PC-9 (cell line): Measurements from ENCODE around the gene ORAI2. TPM values are rescaled to one million over a fixed set of nuclear protein-coding genes. Genes with fewer than 3 reads are reported as not detected.
"Not testable (repeated sequence)": the region's sequence is repeated elsewhere in the genome, so short reads cannot be mapped to it uniquely, and the experiment has no call there.

ENCODE experiments used
- BruUV-seq: library from RNA; stranded (reverse); fragments of 400-500 nt; replicated peaks from 2 replicates; lab custom pipeline; 2021; lab: Mats Ljungman, UMichigan
- CTCF ChIA-PET: fragments of 300-600 bp; sonication (Branson Sonifier 250); formaldehyde crosslinking; loops from one replicate; lab custom pipeline; 2022; ENCODE audit warnings: antibody characterized with exemption; lab: Charles Lee
- POLR2A ChIA-PET: fragments of 300-600 bp; sonication (Branson Sonifier 250); formaldehyde crosslinking; loops from one replicate; lab custom pipeline; 2022; ENCODE audit warnings: antibody characterized with exemption; ENCODE audit not compliant: unreplicated experiment; lab: Charles Lee
- DNase-seq, 2 experiments: peaks; one replicate each; pipeline versions ENCODE4 v3.0.0 to v3.0.0-alpha.2; 2015 to 2022; ENCODE audit warnings: mixed read lengths in 1 of 2
- H2AFZ ChIP-seq: fragments of 200-600 bp; sonication (generic); 2 replicates; pipeline ENCODE4 v1.8.1; 2017; ENCODE audit warnings: antibody characterized with exemption
- H3F3A ChIP-seq: fragments of 200-600 bp; sonication (generic); 2 replicates; pipeline ENCODE4 v1.8.1; 2017; ENCODE audit warnings: antibody characterized with exemption, mild to moderate bottlenecking, low read depth; ENCODE audit not compliant: insufficient read depth
- H3K27ac ChIP-seq: fragments of 200-600 bp; sonication (generic); 2 replicates; pipeline ENCODE4 v1.6.1; 2016; ENCODE audit warnings: mixed run types
- H3K27me3 ChIP-seq: fragments of 200-600 bp; sonication (generic); 2 replicates; pipeline ENCODE4 v1.6.1; 2016; ENCODE audit warnings: low read depth, mixed run types; ENCODE audit not compliant: insufficient read depth
- H3K36me3 ChIP-seq: fragments of 200-600 bp; sonication (generic); 2 replicates; pipeline ENCODE4 v1.6.1; 2016; ENCODE audit warnings: low read depth, mixed run types
- H3K4me1 ChIP-seq: fragments of 200-600 bp; sonication (generic); replicated peaks from 2 replicates; pipeline ENCODE4 v1.6.1; 2016; ENCODE audit warnings: mixed run types; ENCODE audit not compliant: insufficient read depth
- H3K4me2 ChIP-seq: fragments of 200-600 bp; sonication (generic); 2 replicates; pipeline ENCODE4 v1.6.1; 2017; ENCODE audit warnings: mixed run types
- H3K4me3 ChIP-seq: fragments of 200-600 bp; sonication (generic); 2 replicates; pipeline ENCODE4 v1.6.1; 2016; ENCODE audit warnings: mixed run types
- H3K79me2 ChIP-seq: fragments of 200-600 bp; sonication (generic); 2 replicates; pipeline ENCODE4 v1.6.1; 2017; ENCODE audit warnings: low read depth, mixed run types
- H3K9me2 ChIP-seq: fragments of 200-600 bp; sonication (generic); 2 replicates; pipeline ENCODE4 v1.8.1; 2017; ENCODE audit warnings: mild to moderate bottlenecking; ENCODE audit not compliant: insufficient read depth
- H3K9me3 ChIP-seq: fragments of 200-600 bp; sonication (generic); 2 replicates; pipeline ENCODE4 v1.8.1; 2016; ENCODE audit warnings: low read depth; ENCODE audit not compliant: insufficient read depth
- H4K20me1 ChIP-seq: fragments of 200-600 bp; sonication (generic); 2 replicates; pipeline ENCODE4 v1.8.1; 2017; ENCODE audit not compliant: insufficient read depth
- intact Hi-C: fragments of 100-400 bp; cut with micrococcal nuclease; formaldehyde crosslinking; loops from one replicate; pipeline ENCODE4 v1.10.0; 2022; ENCODE audit not compliant: unreplicated experiment
- total RNA-seq: library from RNA; stranded (reverse); gene quantifications from 2 replicates; pipeline ENCODE4 v1.2.3, GENCODE V29; 2021
- TF ChIP-seq, protein P1 (sequence below): fragments of 200-600 bp; sonication (generic); conservative IDR thresholded peaks from 2 replicates; pipeline ENCODE4 v1.6.1; 2017; ENCODE audit warnings: mixed run types, antibody characterized with exemption, mild to moderate bottlenecking, moderate library complexity

ORAI2 gene
- total RNA-seq, 1 experiment from 2014 or later, result 53.3 TPM

DNA sequence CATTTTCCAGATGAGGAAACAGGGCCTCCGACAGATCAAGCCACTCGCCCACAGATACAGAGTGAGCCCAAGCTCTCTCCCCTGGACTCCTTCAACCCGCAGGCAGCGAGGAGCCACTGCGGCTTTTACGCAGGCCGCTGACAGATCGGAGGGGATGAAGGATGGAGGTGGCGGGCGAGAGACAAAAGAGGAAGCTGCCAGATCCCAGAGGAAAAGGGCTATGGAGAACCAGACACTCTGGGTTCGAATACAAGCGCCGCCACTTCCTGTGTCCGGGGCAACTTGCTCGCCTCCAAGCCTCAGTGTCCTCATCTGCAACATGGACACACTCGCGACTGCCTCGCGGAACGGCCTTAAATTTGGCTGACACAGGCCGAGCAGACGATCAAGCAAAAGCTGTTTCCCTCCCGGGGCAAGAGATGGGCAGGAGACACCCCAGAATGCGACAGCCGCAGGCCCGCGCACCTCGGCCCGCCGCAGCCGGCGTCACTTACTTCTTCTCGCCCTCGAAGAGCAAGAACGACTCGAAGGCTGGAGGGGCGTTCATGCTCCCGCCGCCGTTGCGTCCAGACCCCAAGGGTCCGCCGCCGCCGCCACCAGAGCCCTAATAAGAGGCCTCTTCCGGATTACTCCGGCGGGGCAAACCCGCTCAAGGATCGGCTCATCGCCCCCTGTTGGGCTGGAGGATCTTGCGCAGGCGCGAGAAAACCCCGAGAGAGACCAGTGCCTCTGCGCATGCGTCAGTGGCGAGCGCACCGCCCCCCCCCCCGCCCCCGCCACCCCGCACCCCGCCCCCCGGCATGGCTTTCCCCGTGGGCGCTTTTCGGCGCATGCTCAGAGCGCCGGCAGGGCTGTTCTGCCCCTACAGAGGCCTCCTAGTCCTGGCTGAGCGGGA is 45.2 kb downstream of the ORAI2 start, which contains the start of gene POLR2J:
POLR2J (minus strand) TSS at position 609 of the 895 bp plus-strand sequence; CDS start at position 547, 62 bp downstream.
- CTCF ChIA-PET, H3K27me3 ChIP-seq, intact Hi-C loops, H3K36me3 ChIP-seq, H4K20me1 ChIP-seq, H3K79me2 ChIP-seq, H3F3A ChIP-seq, POLR2A ChIA-PET, H3K4me1 ChIP-seq, H3K9me3 ChIP-seq, H2AFZ ChIP-seq, H3K27ac ChIP-seq, H3K4me2 ChIP-seq, H3K9me2 ChIP-seq: not testable (repeated sequence)
- H3K4me3 ChIP-seq, result peak within 1 kb of the TSS; percentile 50; the same call in 1 of the 2 replicates
- BruUV-seq, result TSS peak; percentile 54
- TF ChIP-seq, protein P1, sequence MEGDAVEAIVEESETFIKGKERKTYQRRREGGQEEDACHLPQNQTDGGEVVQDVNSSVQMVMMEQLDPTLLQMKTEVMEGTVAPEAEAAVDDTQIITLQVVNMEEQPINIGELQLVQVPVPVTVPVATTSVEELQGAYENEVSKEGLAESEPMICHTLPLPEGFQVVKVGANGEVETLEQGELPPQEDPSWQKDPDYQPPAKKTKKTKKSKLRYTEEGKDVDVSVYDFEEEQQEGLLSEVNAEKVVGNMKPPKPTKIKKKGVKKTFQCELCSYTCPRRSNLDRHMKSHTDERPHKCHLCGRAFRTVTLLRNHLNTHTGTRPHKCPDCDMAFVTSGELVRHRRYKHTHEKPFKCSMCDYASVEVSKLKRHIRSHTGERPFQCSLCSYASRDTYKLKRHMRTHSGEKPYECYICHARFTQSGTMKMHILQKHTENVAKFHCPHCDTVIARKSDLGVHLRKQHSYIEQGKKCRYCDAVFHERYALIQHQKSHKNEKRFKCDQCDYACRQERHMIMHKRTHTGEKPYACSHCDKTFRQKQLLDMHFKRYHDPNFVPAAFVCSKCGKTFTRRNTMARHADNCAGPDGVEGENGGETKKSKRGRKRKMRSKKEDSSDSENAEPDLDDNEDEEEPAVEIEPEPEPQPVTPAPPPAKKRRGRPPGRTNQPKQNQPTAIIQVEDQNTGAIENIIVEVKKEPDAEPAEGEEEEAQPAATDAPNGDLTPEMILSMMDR, result peak; percentile 45; the same call in 1 of the 2 replicates
- DNase-seq, result peak in 1 of 2 experiments; percentile 91

- H3K27ac ChIP-seq, H3K4me3 ChIP-seq, BruUV-seq, H3K79me2 ChIP-seq, H3K4me1 ChIP-seq, H2AFZ ChIP-seq, H3K4me2 ChIP-seq, POLR2A ChIA-PET, DNase-seq, H3K9me3 ChIP-seq, CTCF ChIA-PET, H3F3A ChIP-seq, H3K36me3 ChIP-seq, intact Hi-C loops, H3K9me2 ChIP-seq, H4K20me1 ChIP-seq, H3K27me3 ChIP-seq: not testable (repeated sequence)
Observed at GRCh38 chr7:102479209-102479584, 45.8 kb downstream of the ORAI2 start.

DNA sequence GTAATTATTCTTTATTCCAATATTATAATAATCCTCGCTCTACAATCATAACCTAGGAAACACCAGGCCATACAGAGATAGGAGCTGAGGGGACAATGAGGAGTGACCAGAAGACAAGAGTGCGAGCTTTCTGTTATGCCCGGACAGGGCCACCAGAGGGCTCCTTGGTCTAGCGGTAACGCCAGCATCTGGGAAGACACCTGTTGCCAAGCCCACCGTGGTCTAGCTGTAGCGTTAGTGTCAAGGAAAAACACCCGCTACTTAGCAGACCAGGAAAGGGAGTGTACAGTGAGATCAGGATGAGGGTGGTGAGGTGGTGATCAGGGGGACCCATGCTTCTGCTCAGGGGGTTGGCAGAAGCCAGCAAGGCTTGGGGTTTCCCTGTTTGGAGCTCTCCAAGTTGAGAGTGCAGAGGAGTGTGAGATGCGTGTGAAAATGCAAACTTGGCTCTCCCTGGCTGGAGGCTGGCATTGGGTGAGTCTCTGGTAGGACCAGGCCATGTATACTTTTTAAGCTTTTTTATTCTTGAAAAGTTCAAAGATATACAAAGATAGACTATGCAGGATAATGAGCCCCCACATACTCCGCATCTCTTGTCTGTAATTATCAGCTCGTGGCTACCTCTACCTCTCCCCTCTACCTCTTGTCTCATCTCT is 46.7 kb downstream of the ORAI2 start:
- H4K20me1 ChIP-seq, H3K4me3 ChIP-seq, H3F3A ChIP-seq, H3K9me2 ChIP-seq, H3K36me3 ChIP-seq, H3K79me2 ChIP-seq, CTCF ChIA-PET, POLR2A ChIA-PET, intact Hi-C loops, H2AFZ ChIP-seq, H3K27ac ChIP-seq, H3K27me3 ChIP-seq, H3K4me1 ChIP-seq, H3K9me3 ChIP-seq, H3K4me2 ChIP-seq, BruUV-seq: not testable (repeated sequence)
- TF ChIP-seq, protein P1, result peak; percentile 55
- DNase-seq, result peak in 1 of 2 experiments; percentile 74

DNA sequence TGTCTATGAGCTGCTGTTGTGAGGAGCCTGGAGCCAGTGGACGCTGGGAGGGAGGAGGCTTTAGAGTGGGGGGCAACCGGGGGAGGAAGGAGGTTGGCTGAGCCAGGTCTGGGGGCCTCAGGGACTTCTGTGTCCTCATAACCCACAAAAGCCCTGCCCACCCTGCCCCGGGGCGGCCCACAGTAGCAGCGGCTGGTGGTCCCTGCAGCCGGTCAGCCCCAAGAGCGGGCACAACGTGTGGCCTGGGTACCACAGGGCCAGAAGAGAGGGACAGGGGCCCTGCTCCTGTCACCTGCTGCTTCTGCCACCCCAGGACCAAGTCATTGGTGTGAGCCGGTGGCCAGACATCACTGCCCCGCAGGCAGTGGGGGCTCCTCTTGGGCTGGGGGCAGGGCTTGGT is 48.6 kb downstream of the ORAI2 start:
- H3K4me3 ChIP-seq, DNase-seq, BruUV-seq, H3K27me3 ChIP-seq, H3K4me1 ChIP-seq, CTCF ChIA-PET, H3K9me3 ChIP-seq, H3F3A ChIP-seq, POLR2A ChIA-PET, H3K4me2 ChIP-seq, H3K36me3 ChIP-seq, intact Hi-C loops, H3K9me2 ChIP-seq, H4K20me1 ChIP-seq, H2AFZ ChIP-seq, H3K79me2 ChIP-seq, H3K27ac ChIP-seq: not testable (repeated sequence)

DNA sequence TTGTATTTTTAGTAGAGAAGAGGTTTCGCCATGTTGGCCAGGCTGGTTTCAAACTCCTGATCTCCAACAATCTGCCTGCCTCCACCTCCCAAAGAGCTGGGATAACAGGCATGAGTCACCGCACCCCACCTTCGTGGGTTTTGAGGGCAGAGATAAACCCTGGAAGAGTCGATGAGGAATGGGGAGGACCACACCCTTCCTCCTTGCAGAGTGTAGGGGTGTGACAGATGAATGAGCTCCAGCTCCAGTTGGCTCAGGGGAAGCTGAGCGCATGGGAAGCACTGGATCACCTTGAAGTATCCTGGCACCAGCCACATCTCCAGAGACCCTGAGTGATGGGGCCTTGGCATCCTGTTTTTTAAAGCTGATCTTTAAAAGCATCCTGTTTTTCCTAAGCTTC is 50.9 kb downstream of the ORAI2 start:
- H3K4me1 ChIP-seq, H3K27me3 ChIP-seq, CTCF ChIA-PET, H3K4me3 ChIP-seq, H3K9me2 ChIP-seq, H3K27ac ChIP-seq, H3F3A ChIP-seq, H2AFZ ChIP-seq, H3K4me2 ChIP-seq, BruUV-seq, H3K36me3 ChIP-seq, H3K9me3 ChIP-seq, H4K20me1 ChIP-seq, H3K79me2 ChIP-seq, DNase-seq, intact Hi-C loops, POLR2A ChIA-PET: not testable (repeated sequence)
